HUES6 (cell line): ENCODE data around the gene MTTP.

ENCODE experiments used
- H3K27ac ChIP-seq: 2 replicates; pipeline ENCODE4 v1.7.0; 2013; ENCODE audit warnings: low read depth, mild to moderate bottlenecking, low read length, inconsistent platforms
- H3K27me3 ChIP-seq: 2 replicates; pipeline ENCODE4 v1.6.1; 2013; ENCODE audit warnings: low read length; ENCODE audit not compliant: control insufficient read depth, insufficient read depth
- H3K36me3 ChIP-seq: 2 replicates; pipeline ENCODE4 v1.6.1; 2013; ENCODE audit warnings: low read length; ENCODE audit not compliant: control insufficient read depth, insufficient read depth
- H3K4me1 ChIP-seq: 2 replicates; pipeline ENCODE4 v1.6.1; 2013; ENCODE audit warnings: low read length; ENCODE audit not compliant: control insufficient read depth, insufficient read depth
- H3K4me3 ChIP-seq: 2 replicates; pipeline ENCODE4 v1.5.1; 2013; ENCODE audit warnings: low read depth, low read length
- H3K9ac ChIP-seq: one replicate; pipeline ENCODE4 v1.6.1; 2013; ENCODE audit warnings: mild to moderate bottlenecking, low read length
- H3K9me3 ChIP-seq: 2 replicates; pipeline ENCODE4 v1.6.1; 2013; ENCODE audit warnings: low read depth, low read length; ENCODE audit not compliant: control insufficient read depth, insufficient read depth

The MTTP gene

GRCh38 chr4:99564921-99565320, 9.7 kb upstream of the MTTP start:
- Histone ChIP-seq H3K36me3 (no peaks in the 10 kb centered on the region), H3K4me3 (no peak overlapping the region), H3K27me3 (no peaks in the 10 kb centered on the region), H3K9ac (no peak overlapping the region), H3K9me3 (no peaks in the 10 kb centered on the region), H3K27ac (no peak overlapping the region), H3K4me1 (no peaks in the 10 kb centered on the region)

- Histone ChIP-seq H3K9ac (no peak overlapping the region), H3K4me1 (peaks cover 9% of the 10 kb centered on the region; the same call in 1 of the 2 replicates), H3K27ac (no peak overlapping the region), H3K27me3 (no peaks in the 10 kb centered on the region), H3K9me3 (no peaks in the 10 kb centered on the region), H3K4me3 (no peak overlapping the region), H3K36me3 (no peaks in the 10 kb centered on the region)
These were observed 2.7 kb upstream of the MTTP start for GRCh38 chr4:99571883-99572282.

GRCh38 chr4:99572527-99573240, 1.9 kb upstream of the MTTP start:
- H3K4me3 ChIP-seq, result no peak overlapping the region
- H3K27ac ChIP-seq, result no peak overlapping the region
- no peaks in the 10 kb centered on the region for H3K27me3 ChIP-seq
- no peaks in the 10 kb centered on the region for H3K9me3 ChIP-seq
- peaks cover 9% of the 10 kb centered on the region; the same call in 1 of the 2 replicates for H3K4me1 ChIP-seq
- H3K9ac ChIP-seq, result no peak overlapping the region
- no peaks in the 10 kb centered on the region for H3K36me3 ChIP-seq

DNA sequence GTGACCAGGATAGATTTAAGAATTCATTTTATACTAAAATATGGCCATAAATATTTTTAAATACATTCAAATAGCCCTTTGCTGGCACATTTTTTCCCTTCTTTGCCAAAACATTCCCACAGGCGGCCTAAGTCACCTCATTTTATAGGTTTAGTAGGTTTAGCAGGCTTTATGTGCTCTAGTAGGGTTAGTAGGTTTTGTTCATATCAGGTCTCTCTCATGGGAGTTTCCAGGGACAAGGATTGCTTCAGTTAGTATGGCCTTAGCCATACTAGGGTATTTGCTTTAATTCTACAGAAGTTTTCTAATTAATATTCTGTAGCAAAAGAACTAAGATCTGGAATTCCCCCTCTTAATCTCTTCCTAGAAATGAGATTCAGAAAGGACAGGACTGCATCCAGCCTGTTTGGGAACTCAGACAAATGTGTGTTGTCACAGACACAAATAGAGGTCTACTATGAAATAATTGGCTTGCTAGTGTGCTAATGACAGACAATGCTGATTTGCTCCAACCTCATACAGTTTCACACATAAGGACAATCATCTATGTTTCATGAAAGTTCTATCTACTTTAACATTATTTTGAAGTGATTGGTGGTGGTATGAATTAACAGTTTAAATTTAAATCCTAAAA, 772 bp upstream of the MTTP start:
- H3K9me3 ChIP-seq, result no peaks in the 10 kb centered on the region
- peaks cover 9% of the 10 kb centered on the region; the same call in 1 of the 2 replicates for H3K4me1 ChIP-seq
- H3K36me3 ChIP-seq, result no peaks in the 10 kb centered on the region
- H3K4me3 ChIP-seq, result no peak overlapping the region
- no peak overlapping the region for H3K9ac ChIP-seq
- H3K27me3 ChIP-seq, result no peaks in the 10 kb centered on the region
- no peak overlapping the region for H3K27ac ChIP-seq

- Histone ChIP-seq H3K9ac (no peak overlapping the region), H3K4me1 (peaks cover 9% of the 10 kb centered on the region; the same call in 1 of the 2 replicates), H3K4me3 (no peak overlapping the region), H3K36me3 (no peaks in the 10 kb centered on the region), H3K9me3 (no peaks in the 10 kb centered on the region), H3K27ac (no peak overlapping the region), H3K27me3 (no peaks in the 10 kb centered on the region)
These were observed 4.1 kb downstream of the MTTP start for GRCh38 chr4:99578714-99579113.

DNA sequence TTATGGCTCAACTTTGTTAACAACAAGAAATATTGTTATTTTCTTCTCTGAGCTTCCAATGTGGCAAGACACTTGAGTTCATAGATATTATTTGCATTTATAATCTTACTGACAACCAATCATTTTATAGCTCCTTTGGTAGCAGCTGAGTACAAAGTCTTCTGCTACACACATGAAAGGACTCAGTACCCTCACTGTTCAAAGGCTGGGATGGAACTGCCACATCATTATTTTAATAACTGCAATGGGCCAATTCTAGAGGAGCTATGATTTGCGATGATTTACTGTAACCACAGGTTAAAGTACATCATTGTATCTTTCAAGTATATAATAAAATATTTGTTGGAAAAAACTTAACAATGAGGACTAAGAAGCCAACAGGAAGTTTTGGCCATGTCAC, 10.9 kb downstream of the MTTP start:
- H3K4me3 ChIP-seq, result no peak overlapping the region
- no peaks in the 10 kb centered on the region for H3K4me1 ChIP-seq
- H3K9ac ChIP-seq, result no peak overlapping the region
- no peaks in the 10 kb centered on the region for H3K9me3 ChIP-seq
- no peaks in the 10 kb centered on the region for H3K27me3 ChIP-seq
- H3K27ac ChIP-seq, result no peak overlapping the region
- H3K36me3 ChIP-seq, result no peaks in the 10 kb centered on the region

- Histone ChIP-seq H3K4me3 (no peak overlapping the region), H3K27ac (no peak overlapping the region), H3K9me3 (no peaks in the 10 kb centered on the region), H3K36me3 (no peaks in the 10 kb centered on the region), H3K27me3 (no peaks in the 10 kb centered on the region), H3K4me1 (no peaks in the 10 kb centered on the region), H3K9ac (no peak overlapping the region)
These were observed 11.7 kb downstream of the MTTP start for GRCh38 chr4:99586322-99586721.

DNA sequence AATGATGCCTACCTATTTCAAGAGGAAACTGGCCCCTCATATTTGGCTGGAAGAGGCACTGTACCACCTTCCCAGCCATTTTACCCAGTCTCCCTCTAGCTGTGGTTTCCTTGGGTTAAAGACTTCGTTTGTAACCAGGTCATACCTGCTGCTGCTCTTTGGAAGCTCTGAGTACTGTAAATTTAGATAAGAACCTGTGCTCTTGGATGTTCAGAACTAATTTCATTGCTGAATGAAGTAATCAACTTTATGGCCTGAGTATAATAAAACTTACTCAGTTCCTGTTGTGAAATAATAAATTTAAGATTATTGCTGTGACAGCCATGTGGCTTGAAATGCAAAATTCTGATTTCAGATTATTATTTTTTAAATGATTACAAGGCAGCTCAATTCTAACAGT, 12.2 kb downstream of the MTTP start:
- H3K9ac ChIP-seq, result no peak overlapping the region
- no peak overlapping the region for H3K27ac ChIP-seq
- no peaks in the 10 kb centered on the region for H3K9me3 ChIP-seq
- H3K4me3 ChIP-seq, result no peak overlapping the region
- no peaks in the 10 kb centered on the region for H3K27me3 ChIP-seq
- no peaks in the 10 kb centered on the region for H3K4me1 ChIP-seq
- no peaks in the 10 kb centered on the region for H3K36me3 ChIP-seq

DNA sequence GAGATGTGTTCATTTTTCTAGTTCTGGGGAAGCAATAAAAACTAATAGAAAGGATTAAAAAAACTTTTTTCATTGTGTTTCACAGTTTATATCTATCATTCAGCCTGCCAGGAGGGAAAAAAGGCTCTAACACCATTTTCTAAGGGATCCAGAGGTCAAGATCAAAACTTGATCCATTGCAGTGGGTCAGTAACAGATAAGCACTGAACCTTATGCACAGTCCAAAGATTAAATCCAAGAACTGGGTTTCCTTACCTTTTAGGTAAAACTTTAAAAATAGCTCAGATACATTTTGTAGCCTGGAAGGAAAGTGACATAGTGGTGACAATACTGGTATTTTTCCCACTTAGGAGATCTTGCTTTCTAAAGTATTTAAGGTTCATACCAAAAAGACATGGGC, 12.7 kb downstream of the MTTP start:
- no peaks in the 10 kb centered on the region for H3K9me3 ChIP-seq
- H3K9ac ChIP-seq, result no peak overlapping the region
- no peaks in the 10 kb centered on the region for H3K4me1 ChIP-seq
- H3K27ac ChIP-seq, result no peak overlapping the region
- H3K27me3 ChIP-seq, result no peaks in the 10 kb centered on the region
- H3K4me3 ChIP-seq, result no peak overlapping the region
- H3K36me3 ChIP-seq, result no peaks in the 10 kb centered on the region

DNA sequence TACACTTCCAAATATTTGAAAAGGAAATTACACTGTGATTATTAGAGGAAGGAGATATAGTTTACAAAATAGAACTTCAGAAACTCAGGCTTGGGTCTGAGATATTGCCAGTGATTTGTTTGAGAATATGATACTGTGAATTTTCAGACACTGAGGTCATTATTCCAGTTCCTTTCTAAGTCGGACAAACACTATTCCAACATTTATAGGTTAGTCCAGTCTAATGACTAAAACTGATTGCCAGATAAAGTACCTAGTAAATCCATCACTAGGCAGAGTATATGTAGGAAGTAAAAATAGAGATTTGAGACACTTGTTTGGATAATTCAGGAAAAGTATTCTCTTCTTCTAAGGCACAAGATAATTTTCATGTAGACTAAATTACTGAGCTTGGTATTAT, 13.2 kb downstream of the MTTP start:
- Histone ChIP-seq H3K9me3 (no peaks in the 10 kb centered on the region), H3K36me3 (no peaks in the 10 kb centered on the region), H3K4me3 (no peak overlapping the region), H3K27ac (no peak overlapping the region), H3K27me3 (no peaks in the 10 kb centered on the region), H3K9ac (no peak overlapping the region), H3K4me1 (no peaks in the 10 kb centered on the region)

- H3K36me3 ChIP-seq, result no peaks in the 10 kb centered on the region
- H3K27me3 ChIP-seq, result no peaks in the 10 kb centered on the region
- no peaks in the 10 kb centered on the region for H3K4me1 ChIP-seq
- no peaks in the 10 kb centered on the region for H3K9me3 ChIP-seq
- no peak overlapping the region for H3K9ac ChIP-seq
- H3K27ac ChIP-seq, result no peak overlapping the region
- no peak overlapping the region for H3K4me3 ChIP-seq
These were observed 17.1 kb downstream of the MTTP start for GRCh38 chr4:99591757-99592156.
